ENCODE results near the gene UCP2. TPM values are rescaled to one million over a fixed set of nuclear protein-coding genes. Genes with fewer than 3 reads are reported as not detected.

UCP2 gene
- total RNA-seq, 4 donors from 2014 or later = 16.8 to 284 (median 56.7) TPM

GRCh38 chr11:74014880-74015279, 32.2 kb upstream of the UCP2 start:
- TF ChIP-seq, protein P1, sequence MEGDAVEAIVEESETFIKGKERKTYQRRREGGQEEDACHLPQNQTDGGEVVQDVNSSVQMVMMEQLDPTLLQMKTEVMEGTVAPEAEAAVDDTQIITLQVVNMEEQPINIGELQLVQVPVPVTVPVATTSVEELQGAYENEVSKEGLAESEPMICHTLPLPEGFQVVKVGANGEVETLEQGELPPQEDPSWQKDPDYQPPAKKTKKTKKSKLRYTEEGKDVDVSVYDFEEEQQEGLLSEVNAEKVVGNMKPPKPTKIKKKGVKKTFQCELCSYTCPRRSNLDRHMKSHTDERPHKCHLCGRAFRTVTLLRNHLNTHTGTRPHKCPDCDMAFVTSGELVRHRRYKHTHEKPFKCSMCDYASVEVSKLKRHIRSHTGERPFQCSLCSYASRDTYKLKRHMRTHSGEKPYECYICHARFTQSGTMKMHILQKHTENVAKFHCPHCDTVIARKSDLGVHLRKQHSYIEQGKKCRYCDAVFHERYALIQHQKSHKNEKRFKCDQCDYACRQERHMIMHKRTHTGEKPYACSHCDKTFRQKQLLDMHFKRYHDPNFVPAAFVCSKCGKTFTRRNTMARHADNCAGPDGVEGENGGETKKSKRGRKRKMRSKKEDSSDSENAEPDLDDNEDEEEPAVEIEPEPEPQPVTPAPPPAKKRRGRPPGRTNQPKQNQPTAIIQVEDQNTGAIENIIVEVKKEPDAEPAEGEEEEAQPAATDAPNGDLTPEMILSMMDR (IDR thresholded peaks at IDR 0.05 in 4 of 5, conservative IDR thresholded peaks at IDR 0.05 in 1 of 5) = no peak
- TF ChIP-seq POLR2A (IDR thresholded peaks at IDR 0.05) = no peak
- Histone ChIP-seq H3K27ac (peak overlapping the region in 1 of 4 donors; percentile 99), H3K36me3 (no peaks in the 10 kb centered on the region), H3K27me3 (no peaks in the 10 kb centered on the region), H3K4me1 (peaks cover 51 to 52% of the 10 kb centered on the region in 2 donors), H3K4me3 (no peak overlapping the region), H3K9me3 (no peaks in the 10 kb centered on the region)
- in situ Hi-C loops (cut with MboI; ENCODE audit: low sequenced_read_pairs in 4 of 4) = no loop called here
- DNase-seq (no peak), ATAC-seq (no peak)
- intact Hi-C loops (cut with DNase I; ENCODE audit: low total_unique reads) = loop anchor here (5.0 to 10.0 kb wide), 2 partner anchors 157 to 630 kb away; partner anchors contain the start of genes C2CD3 and PPME1

DNA sequence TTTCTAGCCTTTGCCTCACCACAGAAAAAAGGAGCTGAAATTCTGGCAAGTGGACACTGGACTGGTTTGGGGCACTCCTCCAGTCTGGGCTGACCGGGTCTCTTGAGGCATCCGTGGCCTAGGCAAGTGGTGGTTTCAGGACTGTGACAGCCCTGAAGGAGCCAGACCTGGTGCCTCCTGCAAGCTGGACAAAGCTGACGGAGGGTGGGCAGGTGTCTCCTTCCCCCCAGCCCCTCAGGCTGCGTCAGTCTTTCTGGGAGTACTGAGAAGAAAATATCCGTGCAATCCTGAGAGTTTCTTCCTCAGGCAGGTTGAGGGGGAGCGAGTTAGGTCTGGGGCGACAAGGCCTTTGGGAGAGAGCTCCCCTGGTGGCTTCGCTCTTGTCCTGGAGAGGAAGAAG, 30.5 kb upstream of the UCP2 start:
- no peak for ATAC-seq
- intact Hi-C loops (cut with DNase I; ENCODE audit: low total_unique reads) = loop anchor here (10.0 kb wide), 1 partner anchor 628 kb away; no protein-coding TSS in a partner anchor
- Histone ChIP-seq H3K27me3 (no peaks in the 10 kb centered on the region), H3K9me3 (no peaks in the 10 kb centered on the region), H3K36me3 (no peaks in the 10 kb centered on the region), H3K4me3 (no peak overlapping the region), H3K4me1 (peaks cover 45 to 47% of the 10 kb centered on the region in 2 donors), H3K27ac (peak overlapping the region in 3 of 4 donors; percentile 36 to 99 (median 99))
- TF ChIP-seq POLR2A (IDR thresholded peaks at IDR 0.05) = no peak
- TF ChIP-seq, protein P1 (IDR thresholded peaks at IDR 0.05 in 4 of 5, conservative IDR thresholded peaks at IDR 0.05 in 1 of 5) = no peak
- no peak for DNase-seq
- in situ Hi-C loops (cut with MboI; ENCODE audit: low sequenced_read_pairs in 4 of 4) = no loop called here

GRCh38 chr11:74012074-74012809, 29.6 kb upstream of the UCP2 start:
- intact Hi-C loops (cut with DNase I; ENCODE audit: low total_unique reads) (loop anchor here (10.0 kb wide), 1 partner anchor 627 kb away; no protein-coding TSS in a partner anchor), in situ Hi-C loops (cut with MboI; ENCODE audit: low sequenced_read_pairs in 4 of 4) (no loop called here)
- Histone ChIP-seq H3K4me3 (no peak overlapping the region), H3K4me1 (peaks cover 37 to 38% of the 10 kb centered on the region in 2 donors), H3K27ac (peak overlapping the region; percentile 96 to 99 (median 98)), H3K9me3 (no peaks in the 10 kb centered on the region), H3K27me3 (no peaks in the 10 kb centered on the region), H3K36me3 (peaks cover 0 to 6% of the 10 kb centered on the region in 2 donors)
- no peak for DNase-seq
- TF ChIP-seq POLR2A (IDR thresholded peaks at IDR 0.05) = no peak
- TF ChIP-seq, protein P1 (IDR thresholded peaks at IDR 0.05 in 4 of 5, conservative IDR thresholded peaks at IDR 0.05 in 1 of 5) = no peak
- ATAC-seq = no peak

DNA sequence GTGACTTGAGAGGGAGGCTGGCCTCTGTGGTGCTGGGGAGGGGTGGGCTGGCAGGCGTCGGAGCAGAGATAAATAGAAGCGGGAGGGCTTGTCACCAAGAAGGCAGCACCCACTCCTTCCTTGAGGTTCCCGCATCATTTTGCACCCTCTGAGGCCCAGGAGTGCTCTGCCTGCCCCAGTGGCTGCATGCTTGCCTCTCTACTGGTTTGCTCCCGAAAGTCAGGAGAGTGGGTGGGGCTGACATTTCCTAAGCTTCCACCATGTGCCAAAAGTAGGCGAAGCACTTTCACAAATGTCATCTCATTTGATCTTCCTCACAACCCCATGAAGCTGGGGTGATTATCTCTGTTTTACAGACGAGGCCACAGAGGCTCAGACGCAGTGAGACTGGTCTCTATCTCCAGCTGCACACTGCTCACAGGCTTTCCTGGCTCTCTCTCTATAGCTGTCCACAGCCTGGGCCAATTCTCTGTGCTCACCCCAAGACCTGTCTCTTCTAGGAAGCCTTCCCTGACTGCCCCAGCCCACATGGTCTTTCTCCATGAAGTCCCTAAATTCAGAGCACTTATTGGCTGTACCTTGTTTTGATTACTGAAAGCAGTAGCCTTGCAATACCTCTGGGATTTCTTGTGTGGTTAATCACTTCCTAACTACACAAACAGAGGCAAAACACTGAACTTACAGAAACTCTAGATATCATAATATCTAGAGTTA, 28.9 kb upstream of the UCP2 start:
- H3K4me1 ChIP-seq = peaks cover 34 to 39% of the 10 kb centered on the region in 2 donors
- intact Hi-C loops (cut with DNase I; ENCODE audit: low total_unique reads) (loop anchor here (10.0 kb wide), 1 partner anchor 627 kb away; no protein-coding TSS in a partner anchor), in situ Hi-C loops (cut with MboI; ENCODE audit: low sequenced_read_pairs in 4 of 4) (no loop called here)
- H3K9me3 ChIP-seq = no peaks in the 10 kb centered on the region
- H3K36me3 ChIP-seq = peaks cover 0 to 13% of the 10 kb centered on the region in 2 donors
- ATAC-seq (peak in 1 of 2 donors; percentile 13), DNase-seq (peak in 1 of 2 donors; percentile 61)
- TF ChIP-seq, protein P1 (IDR thresholded peaks at IDR 0.05 in 4 of 5, conservative IDR thresholded peaks at IDR 0.05 in 1 of 5) = no peak
- TF ChIP-seq POLR2A (IDR thresholded peaks at IDR 0.05) = peak; percentile 16 to 25
- no peak overlapping the region for H3K4me3 ChIP-seq
- peak overlapping the region; percentile 96 to 99 (median 98) for H3K27ac ChIP-seq
- H3K27me3 ChIP-seq = no peaks in the 10 kb centered on the region
